Stomach (tissue), 4 donors: ENCODE data around the gene ZNF541.

ENCODE experiments used
- POLR2A ChIP-seq, 4 donors: fragments of 450-650 bp; IDR thresholded peaks; one replicate each; pipeline ENCODE4 v1.6.1; 2016; ENCODE audit warnings: antibody characterized with exemption in 4 of 4, control low read depth in 2 of 4, mild to moderate bottlenecking in 1 of 4, moderate library complexity in 1 of 4
- TF ChIP-seq, protein P1 (sequence below), 7 experiments: fragments of 450-650 bp in 4 of 7; fragments of 200-600 bp in 3 of 7; sonication (generic) in 3 of 7; IDR thresholded peaks; one replicate each; pipeline ENCODE4 v1.5.1; 2016 to 2019; ENCODE audit warnings: antibody characterized with exemption in 7 of 7, control low read depth in 2 of 7, mild to moderate bottlenecking in 1 of 7

DNA sequence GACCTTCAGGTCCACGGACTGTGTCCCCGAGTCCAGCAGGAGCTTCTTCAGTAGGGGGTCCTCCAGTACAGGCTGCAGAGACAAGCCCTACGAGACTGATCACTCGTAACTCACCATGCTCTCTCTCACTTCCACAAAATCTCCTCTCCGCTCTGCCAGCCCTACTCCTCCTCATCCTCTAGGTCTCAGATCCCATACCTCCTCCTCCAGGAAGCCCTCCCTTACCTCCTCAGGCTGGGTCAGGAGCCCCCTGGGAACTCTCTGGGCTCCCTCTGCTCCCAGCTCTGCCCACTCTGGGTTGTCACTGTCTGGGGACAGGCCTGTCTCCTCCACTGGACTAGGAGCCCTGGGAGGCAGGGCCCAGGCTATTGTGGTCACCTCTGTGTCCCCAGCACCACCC is 34.1 kb downstream of the ZNF541 start:
- TF ChIP-seq, protein P1, sequence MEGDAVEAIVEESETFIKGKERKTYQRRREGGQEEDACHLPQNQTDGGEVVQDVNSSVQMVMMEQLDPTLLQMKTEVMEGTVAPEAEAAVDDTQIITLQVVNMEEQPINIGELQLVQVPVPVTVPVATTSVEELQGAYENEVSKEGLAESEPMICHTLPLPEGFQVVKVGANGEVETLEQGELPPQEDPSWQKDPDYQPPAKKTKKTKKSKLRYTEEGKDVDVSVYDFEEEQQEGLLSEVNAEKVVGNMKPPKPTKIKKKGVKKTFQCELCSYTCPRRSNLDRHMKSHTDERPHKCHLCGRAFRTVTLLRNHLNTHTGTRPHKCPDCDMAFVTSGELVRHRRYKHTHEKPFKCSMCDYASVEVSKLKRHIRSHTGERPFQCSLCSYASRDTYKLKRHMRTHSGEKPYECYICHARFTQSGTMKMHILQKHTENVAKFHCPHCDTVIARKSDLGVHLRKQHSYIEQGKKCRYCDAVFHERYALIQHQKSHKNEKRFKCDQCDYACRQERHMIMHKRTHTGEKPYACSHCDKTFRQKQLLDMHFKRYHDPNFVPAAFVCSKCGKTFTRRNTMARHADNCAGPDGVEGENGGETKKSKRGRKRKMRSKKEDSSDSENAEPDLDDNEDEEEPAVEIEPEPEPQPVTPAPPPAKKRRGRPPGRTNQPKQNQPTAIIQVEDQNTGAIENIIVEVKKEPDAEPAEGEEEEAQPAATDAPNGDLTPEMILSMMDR (IDR thresholded peaks at IDR 0.05) = no peak
- TF ChIP-seq POLR2A (IDR thresholded peaks at IDR 0.05) = no peak
